BLaER1 (cell line): ENCODE measurements around the gene SH3BP5.

Experiments
- H3K27ac ChIP-seq: shearing (Covaris generic); formaldehyde crosslinking; 2 replicates; pipeline ENCODE4 v1.8.1; 2022
- H3K27me3 ChIP-seq: shearing (Covaris generic); formaldehyde crosslinking; 2 replicates; pipeline ENCODE4 v1.8.1; 2022
- H3K36me3 ChIP-seq: shearing (Covaris generic); formaldehyde crosslinking; 2 replicates; pipeline ENCODE4 v1.8.1; 2022
- H3K4me1 ChIP-seq: shearing (Covaris generic); formaldehyde crosslinking; 2 replicates; pipeline ENCODE4 v1.8.1; 2022
- H3K4me2 ChIP-seq: shearing (Covaris generic); formaldehyde crosslinking; 2 replicates; pipeline ENCODE4 v1.8.1; 2022
- H3K4me3 ChIP-seq: shearing (Covaris generic); formaldehyde crosslinking; 2 replicates; pipeline ENCODE4 v1.8.1; 2022
- H3K9ac ChIP-seq: shearing (Covaris generic); formaldehyde crosslinking; 2 replicates; pipeline ENCODE4 v1.8.1; 2022
- H3K9me3 ChIP-seq: shearing (Covaris generic); formaldehyde crosslinking; 2 replicates; pipeline ENCODE4 v1.8.1; 2022
- H4K20me1 ChIP-seq: shearing (Covaris generic); formaldehyde crosslinking; 2 replicates; pipeline ENCODE4 v1.8.1; 2022
- Cebpa-rat ChIP-seq: shearing (Covaris generic); IDR thresholded peaks from 2 replicates; pipeline ENCODE4 v1.8.1; 2022

Gene SH3BP5

DNA sequence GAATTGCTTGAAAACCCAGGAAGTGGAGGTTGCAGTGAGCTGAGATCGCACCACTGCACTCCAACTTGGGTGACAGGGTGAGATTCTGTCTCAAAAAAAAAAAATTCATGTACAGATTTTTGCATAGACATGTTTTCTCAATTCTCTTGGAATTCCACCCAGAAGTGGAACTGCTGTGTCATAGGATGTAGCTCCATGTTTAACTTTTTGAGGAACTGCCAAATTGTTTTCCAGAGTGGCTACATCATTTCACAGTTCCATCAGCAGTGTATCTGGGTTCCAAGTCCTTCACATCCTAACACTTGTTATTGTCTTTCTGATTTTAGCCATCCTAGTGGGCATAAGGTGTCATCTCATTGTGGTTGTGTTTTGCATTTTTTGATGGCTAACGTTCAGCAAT is 116.4 kb downstream of the SH3BP5 start:
- no peak overlapping the region for H3K9ac ChIP-seq
- no peaks in the 10 kb centered on the region for H3K9me3 ChIP-seq
- no peak overlapping the region for H3K4me3 ChIP-seq
- H3K36me3 ChIP-seq = peaks cover 83% of the 10 kb centered on the region
- TF ChIP-seq Cebpa-rat = no peak
- H3K27ac ChIP-seq = no peak overlapping the region
- H4K20me1 ChIP-seq = peaks cover 12% of the 10 kb centered on the region; the same call in 1 of the 2 replicates
- H3K4me2 ChIP-seq = no peak overlapping the region
- no peaks in the 10 kb centered on the region for H3K27me3 ChIP-seq
- peaks cover 14% of the 10 kb centered on the region; the same call in 1 of the 2 replicates for H3K4me1 ChIP-seq

DNA sequence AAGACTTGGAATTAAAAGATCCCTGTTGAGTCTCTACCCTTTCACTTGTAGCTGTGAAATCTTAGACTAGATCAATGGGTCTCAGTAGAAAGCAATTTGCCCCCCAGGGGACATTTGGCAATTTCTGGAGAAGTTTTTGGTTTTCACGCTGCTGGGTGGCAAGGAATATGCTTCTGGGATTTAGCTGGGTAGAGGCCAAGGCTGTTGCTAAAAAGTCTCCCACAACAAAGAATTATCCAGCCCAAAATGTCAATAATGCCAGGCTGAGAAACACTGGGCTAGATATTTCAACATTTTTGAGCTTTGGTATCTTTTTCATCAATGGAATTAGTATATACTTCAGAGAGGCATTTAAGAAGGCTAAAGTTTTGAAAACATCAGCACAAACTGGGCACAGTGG is 117.6 kb downstream of the SH3BP5 start:
- Histone ChIP-seq H3K27me3 (no peaks in the 10 kb centered on the region), H3K4me2 (no peak overlapping the region), H3K9me3 (no peaks in the 10 kb centered on the region), H3K4me1 (peaks cover 14% of the 10 kb centered on the region; the same call in 1 of the 2 replicates), H3K4me3 (no peak overlapping the region), H4K20me1 (peaks cover 25% of the 10 kb centered on the region; the same call in 1 of the 2 replicates), H3K27ac (no peak overlapping the region), H3K9ac (no peak overlapping the region), H3K36me3 (peaks cover 77% of the 10 kb centered on the region)
- no peak for TF ChIP-seq Cebpa-rat

DNA sequence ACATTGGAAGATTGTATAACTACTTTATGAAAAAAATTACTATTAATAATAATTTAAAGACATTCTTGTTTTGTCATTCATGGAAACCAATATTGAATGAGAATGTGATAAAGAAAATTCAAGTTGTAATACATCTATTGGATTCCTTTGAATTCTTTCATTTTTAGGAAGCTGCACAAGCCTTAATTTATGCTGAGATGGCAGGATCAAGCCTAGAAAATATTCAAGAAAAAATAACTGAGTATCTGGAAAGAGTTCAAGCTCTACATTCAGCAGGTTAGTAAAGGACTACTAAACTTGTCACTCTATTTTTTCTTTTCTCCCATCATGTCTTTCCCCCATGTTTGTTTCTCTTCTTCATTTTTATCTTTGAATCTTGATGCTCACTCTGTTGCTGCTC is 120.4 kb downstream of the SH3BP5 start:
- Histone ChIP-seq H3K36me3 (peaks cover 55% of the 10 kb centered on the region), H3K4me2 (no peak overlapping the region), H3K9me3 (no peaks in the 10 kb centered on the region), H3K4me3 (no peak overlapping the region), H3K9ac (no peak overlapping the region), H3K4me1 (peaks cover 28% of the 10 kb centered on the region), H4K20me1 (peaks cover 53% of the 10 kb centered on the region), H3K27me3 (no peaks in the 10 kb centered on the region), H3K27ac (no peak overlapping the region)
- TF ChIP-seq Cebpa-rat = no peak

DNA sequence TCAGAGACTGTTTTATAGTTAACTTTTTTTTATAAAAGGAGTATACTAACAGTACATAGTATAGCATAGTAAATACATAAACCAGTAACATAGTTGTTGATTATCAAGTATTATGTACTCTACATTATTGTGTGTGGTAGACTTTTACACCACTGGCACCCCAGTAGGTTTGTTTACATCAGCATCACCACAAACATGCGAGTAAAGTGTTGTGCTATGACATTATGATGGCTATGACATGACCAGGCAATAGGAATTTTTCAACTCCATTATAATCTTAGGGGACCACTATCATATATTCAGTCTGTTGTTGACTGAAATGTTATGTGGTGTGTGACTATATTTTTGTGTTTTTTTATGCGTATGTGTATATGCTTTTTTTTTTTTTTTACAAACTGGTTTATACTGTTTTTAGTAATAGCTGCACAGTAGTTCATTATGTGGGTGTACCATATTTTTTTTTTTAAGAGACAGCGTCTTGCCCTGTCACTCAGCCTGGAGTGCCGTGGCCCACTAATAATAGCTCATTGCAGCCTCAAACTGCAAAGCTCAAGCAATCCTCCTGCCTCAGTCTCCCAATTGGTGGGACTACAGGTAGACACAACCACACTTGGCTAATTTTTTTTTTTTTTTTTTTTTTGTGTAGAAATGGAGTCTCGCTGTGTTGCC is 124.4 kb downstream of the SH3BP5 start:
- Histone ChIP-seq H3K4me2 (peak overlapping the region; percentile 88), H3K4me3 (peak overlapping the region; percentile 81; the same call in 1 of the 2 replicates), H3K4me1 (peaks cover 22% of the 10 kb centered on the region), H3K27ac (no peak overlapping the region), H3K27me3 (no peaks in the 10 kb centered on the region), H3K9ac (peak overlapping the region; percentile 90), H3K36me3 (peaks cover 24% of the 10 kb centered on the region), H4K20me1 (peaks cover 61% of the 10 kb centered on the region), H3K9me3 (no peaks in the 10 kb centered on the region)
- TF ChIP-seq Cebpa-rat = no peak

DNA sequence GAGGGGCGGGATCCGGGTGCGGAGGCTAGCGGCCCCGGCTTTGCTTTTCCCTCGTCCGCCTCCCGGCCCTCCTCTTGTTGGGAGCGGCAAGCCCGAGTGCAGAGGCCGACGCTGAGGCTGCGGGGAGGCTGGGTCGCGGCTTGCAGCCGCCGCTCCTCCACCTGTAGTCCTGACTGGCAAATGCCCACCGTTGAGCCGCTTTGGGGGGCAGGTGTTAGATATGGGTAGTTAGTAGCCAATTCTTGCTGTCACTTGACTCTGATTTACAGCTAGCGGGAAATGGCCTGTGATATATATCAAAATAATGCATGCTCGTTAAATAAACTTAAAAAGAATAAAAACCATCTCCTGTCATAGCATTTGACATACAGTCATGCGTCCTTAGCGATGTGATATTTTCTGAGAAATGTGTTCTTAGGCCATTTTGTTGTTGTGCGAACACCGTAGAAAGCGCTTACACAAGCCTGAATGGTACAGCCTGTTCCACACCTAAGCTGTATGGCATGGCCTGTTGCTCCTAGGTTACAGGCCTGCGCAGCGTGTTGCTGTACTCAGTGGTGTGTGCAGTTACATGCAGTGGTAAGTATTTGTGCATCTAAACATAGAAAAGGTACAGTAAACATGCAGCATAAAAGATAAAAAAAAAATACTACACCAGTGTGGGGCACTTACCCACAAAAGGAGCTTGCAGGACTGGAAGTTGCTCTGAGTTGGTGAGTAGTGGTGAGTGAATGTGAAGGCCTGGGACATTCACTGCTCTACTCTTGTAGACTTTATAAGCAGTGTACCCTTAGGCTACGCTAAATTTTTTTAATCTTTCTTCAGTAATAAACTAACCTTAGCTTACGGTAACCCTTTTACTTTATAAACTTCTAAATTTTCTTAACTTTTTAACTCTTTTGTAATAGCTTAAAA is 125.5 kb downstream of the SH3BP5 start:
- Histone ChIP-seq H3K36me3 (peaks cover 14% of the 10 kb centered on the region), H3K9me3 (no peaks in the 10 kb centered on the region), H3K4me2 (peak overlapping the region; percentile 88), H3K27ac (peak overlapping the region; percentile 88), H3K4me3 (peak overlapping the region; percentile 81), H4K20me1 (peaks cover 56% of the 10 kb centered on the region), H3K4me1 (peaks cover 22% of the 10 kb centered on the region), H3K27me3 (no peaks in the 10 kb centered on the region), H3K9ac (peak overlapping the region; percentile 90)
- no peak for TF ChIP-seq Cebpa-rat

DNA sequence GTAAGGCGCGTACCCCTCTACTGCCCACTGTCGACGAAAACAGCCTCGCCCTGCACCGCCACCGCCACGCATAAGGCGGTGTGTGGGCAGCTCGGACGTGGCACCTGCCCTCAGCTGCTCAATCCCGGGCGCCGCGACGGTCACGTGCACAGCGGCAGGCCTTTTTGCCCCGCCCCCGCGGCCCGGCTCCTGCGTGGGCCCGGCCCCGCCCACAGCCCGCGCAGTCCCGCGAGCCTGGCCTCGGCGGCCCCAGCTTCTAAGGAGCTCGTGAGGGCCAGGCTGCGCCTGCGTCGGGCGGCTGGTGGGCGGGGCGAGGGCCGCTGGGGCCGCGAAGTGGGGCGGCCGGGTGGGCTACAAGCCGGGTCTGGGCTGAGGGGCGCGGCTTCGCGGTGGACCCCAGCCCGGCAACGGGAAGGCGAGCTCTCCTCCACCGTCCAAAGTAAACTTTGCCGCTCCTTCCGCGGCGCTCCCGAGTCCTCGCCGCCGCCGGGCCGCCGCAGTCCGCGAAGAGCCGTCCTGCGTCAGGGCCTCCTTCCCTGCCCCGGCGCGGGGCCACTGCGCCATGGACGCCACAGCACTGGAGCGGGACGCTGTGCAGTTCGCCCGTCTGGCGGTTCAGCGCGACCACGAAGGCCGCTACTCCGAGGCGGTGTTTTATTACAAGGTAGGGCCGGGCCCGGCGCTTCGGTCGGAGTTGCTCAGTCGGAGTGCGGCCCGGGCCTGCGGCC is 126.3 kb downstream of the SH3BP5 start, which contains the start of gene CAPN7:
Gene CAPN7 (plus strand): TSS at position 313 of the 728 bp plus-strand sequence. CDS start 250 bp downstream, at position 563.
- no peak for TF ChIP-seq Cebpa-rat
- H3K4me1 ChIP-seq = peaks cover 22% of the 10 kb centered on the region
- H3K9ac ChIP-seq = peak within 1 kb of the TSS; percentile 90

DNA sequence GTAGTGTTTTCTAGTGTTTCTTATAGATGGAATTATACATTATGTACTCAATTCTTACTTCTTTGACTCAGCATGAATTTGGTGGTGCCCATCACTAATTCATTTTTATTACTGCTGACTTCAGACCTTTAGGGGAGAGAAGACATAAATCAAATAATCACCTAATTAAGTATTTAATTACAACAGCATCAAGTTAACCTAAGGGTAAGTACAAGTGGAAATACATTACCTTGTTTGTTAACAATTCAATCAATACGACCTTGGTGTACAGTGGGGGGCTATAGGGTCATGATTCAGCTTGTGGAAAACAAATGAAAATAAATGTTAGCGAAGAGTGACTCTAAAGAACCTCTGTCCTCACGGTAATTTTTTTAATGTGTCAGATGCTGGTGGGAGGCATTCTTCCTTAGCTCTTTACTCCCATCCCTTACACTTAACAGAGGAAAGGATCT is 126.9 kb downstream of the SH3BP5 start:
- no peak for TF ChIP-seq Cebpa-rat
- Histone ChIP-seq H3K4me2 (peak overlapping the region; percentile 71), H3K4me3 (peak overlapping the region; percentile 81), H3K36me3 (peaks cover 1% of the 10 kb centered on the region), H3K9ac (peak overlapping the region; percentile 90), H3K9me3 (no peaks in the 10 kb centered on the region), H4K20me1 (peaks cover 44% of the 10 kb centered on the region), H3K27ac (peak overlapping the region; percentile 52), H3K4me1 (peaks cover 22% of the 10 kb centered on the region), H3K27me3 (no peaks in the 10 kb centered on the region)

More for the DNA sequence above, 126.3 kb downstream of the SH3BP5 start, which contains the start of gene CAPN7:
- Histone ChIP-seq H3K27me3 (no peaks in the 10 kb centered on the region), H3K4me2 (peak within 1 kb of the TSS; percentile 88), H3K36me3 (peaks cover 5% of the 10 kb centered on the region), H3K4me3 (peak within 1 kb of the TSS; percentile 81), H3K9me3 (no peaks in the 10 kb centered on the region), H3K27ac (peak within 1 kb of the TSS; percentile 88), H4K20me1 (peaks cover 49% of the 10 kb centered on the region)
